Stimulated activated CD4-positive, alpha-beta T cell treated with anti-CD3 and anti-CD28 coated beads, Interleukin-4, amount 100 ng/mL, for 1 hour (primary cell): ENCODE measurements around the gene LRFN4.
"Not testable (repeated sequence)": the region's sequence is repeated elsewhere in the genome, so short reads cannot be mapped to it uniquely, and the experiment has no call there.

Experiments used
- DNase-seq: peaks from one replicate; pipeline ENCODE4 v3.0.0-alpha.2; 2020

Gene LRFN4

GRCh38 chr11:66856496-66857233, at the start of gene LRFN4:
Gene LRFN4, plus strand, starts transcription at chr11:66857064. Its CDS starts 681 bp downstream, at chr11:66857745.
- no peak for DNase-seq

GRCh38 chr11:66809592-66809991, 47.3 kb upstream of the LRFN4 start:
- DNase-seq = no peak

GRCh38 chr11:66810576-66811185, 46.2 kb upstream of the LRFN4 start:
- DNase-seq = no peak

- no peak for DNase-seq
These were observed 42.2 kb upstream of the LRFN4 start for GRCh38 chr11:66814678-66815077.

GRCh38 chr11:66815646-66816045, 41.2 kb upstream of the LRFN4 start:
- DNase-seq = no peak

GRCh38 chr11:66818231-66818955, 38.5 kb upstream of the LRFN4 start:
- DNase-seq = no peak

GRCh38 chr11:66820381-66820780, 36.5 kb upstream of the LRFN4 start:
- DNase-seq = no peak

- no peak for DNase-seq
These were observed 36.0 kb upstream of the LRFN4 start for GRCh38 chr11:66820901-66821300.

GRCh38 chr11:66823700-66824099, 33.2 kb upstream of the LRFN4 start:
- DNase-seq = no peak

- not testable (repeated sequence) for DNase-seq
These were observed 32.3 kb upstream of the LRFN4 start for GRCh38 chr11:66824573-66824972.

- no peak for DNase-seq
These were observed 22.4 kb upstream of the LRFN4 start for GRCh38 chr11:66834539-66834845.

- DNase-seq = no peak
These were observed 21.9 kb upstream of the LRFN4 start for GRCh38 chr11:66834943-66835342.

- no peak for DNase-seq
These were observed 21.0 kb upstream of the LRFN4 start for GRCh38 chr11:66835768-66836405.

GRCh38 chr11:66840317-66841091, 16.4 kb upstream of the LRFN4 start:
- no peak for DNase-seq

GRCh38 chr11:66841861-66842260, 15.0 kb upstream of the LRFN4 start:
- no peak for DNase-seq

GRCh38 chr11:66842501-66842895, 14.4 kb upstream of the LRFN4 start:
- DNase-seq = no peak

- peak; percentile 90 for DNase-seq
These were observed 13.7 kb upstream of the LRFN4 start, which contains the start of gene RCE1 for GRCh38 chr11:66842896-66843775. Gene RCE1, plus strand, starts transcription at chr11:66843441. Its CDS starts 15 bp downstream, at chr11:66843456.

- no peak for DNase-seq
These were observed 12.9 kb upstream of the LRFN4 start for GRCh38 chr11:66843776-66844495.

GRCh38 chr11:66844496-66845142, 12.2 kb upstream of the LRFN4 start:
- no peak for DNase-seq

GRCh38 chr11:66845143-66845875, 11.6 kb upstream of the LRFN4 start:
- DNase-seq = no peak
